Brain microvascular endothelial cell (primary cell): Measurements from ENCODE around the gene SIX3.

Experiments used
- DNase-seq: peaks from one replicate; pipeline ENCODE4 v3.0.0-alpha.2; 2020
- H3K27ac ChIP-seq: fragments of 250-450 bp; sonication (Bioruptor Pico); 2 replicates; pipeline ENCODE4 v1.5.1; 2020; ENCODE audit warnings: mild to moderate bottlenecking, moderate library complexity
- H3K27me3 ChIP-seq: fragments of 250-450 bp; sonication (Bioruptor Pico); replicated peaks from 2 replicates; pipeline ENCODE4 v1.5.1; 2020; ENCODE audit warnings: mild to moderate bottlenecking
- H3K36me3 ChIP-seq: fragments of 250-450 bp; sonication (Bioruptor Pico); replicated peaks from 2 replicates; pipeline ENCODE4 v1.5.1; 2020; ENCODE audit warnings: mild to moderate bottlenecking
- H3K4me3 ChIP-seq: 2 replicates; pipeline ENCODE4 v1.5.1; 2011; ENCODE audit warnings: low read depth, mild to moderate bottlenecking, control low read depth, low read length, moderate library complexity
- in situ Hi-C: cut with HindIII; loops from 2 replicates; pipeline ENCODE4 v1.10.0; 2017; ENCODE audit warnings: low sequenced_read_pairs, low pct_ligation_motif_present
- TF ChIP-seq, protein P1 (sequence below): IDR thresholded peaks from 2 replicates; pipeline ENCODE4 v1.5.1; 2011; ENCODE audit warnings: low read depth, mild to moderate bottlenecking, moderate library complexity, low read length, control low read depth, inconsistent platforms; ENCODE audit errors: missing control alignments

Gene SIX3

DNA sequence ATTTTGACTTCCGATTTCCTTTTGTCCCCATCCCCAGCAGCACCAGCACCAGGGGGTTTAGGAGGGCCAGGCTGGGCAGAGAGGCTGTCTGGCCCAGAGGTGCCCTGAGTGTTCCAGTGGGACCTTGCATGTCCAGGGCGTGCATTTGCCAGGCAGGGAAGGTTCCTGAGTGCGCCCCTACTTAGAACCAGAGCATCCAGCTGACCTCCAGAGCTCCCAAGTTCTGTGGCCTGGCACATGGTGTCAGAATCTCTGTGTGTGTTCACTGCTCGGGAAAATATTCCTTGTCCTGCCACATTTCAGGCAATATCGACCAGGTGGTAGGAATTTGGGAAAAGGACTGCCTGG is 5.5 kb downstream of the SIX3 start:
- in situ Hi-C loops, result no loop called here
- DNase-seq, result no peak
- Histone ChIP-seq H3K27me3 (peaks cover 79% of the 10 kb centered on the region), H3K27ac (no peak overlapping the region), H3K36me3 (no peaks in the 10 kb centered on the region), H3K4me3 (no peak overlapping the region)
- TF ChIP-seq, protein P1, sequence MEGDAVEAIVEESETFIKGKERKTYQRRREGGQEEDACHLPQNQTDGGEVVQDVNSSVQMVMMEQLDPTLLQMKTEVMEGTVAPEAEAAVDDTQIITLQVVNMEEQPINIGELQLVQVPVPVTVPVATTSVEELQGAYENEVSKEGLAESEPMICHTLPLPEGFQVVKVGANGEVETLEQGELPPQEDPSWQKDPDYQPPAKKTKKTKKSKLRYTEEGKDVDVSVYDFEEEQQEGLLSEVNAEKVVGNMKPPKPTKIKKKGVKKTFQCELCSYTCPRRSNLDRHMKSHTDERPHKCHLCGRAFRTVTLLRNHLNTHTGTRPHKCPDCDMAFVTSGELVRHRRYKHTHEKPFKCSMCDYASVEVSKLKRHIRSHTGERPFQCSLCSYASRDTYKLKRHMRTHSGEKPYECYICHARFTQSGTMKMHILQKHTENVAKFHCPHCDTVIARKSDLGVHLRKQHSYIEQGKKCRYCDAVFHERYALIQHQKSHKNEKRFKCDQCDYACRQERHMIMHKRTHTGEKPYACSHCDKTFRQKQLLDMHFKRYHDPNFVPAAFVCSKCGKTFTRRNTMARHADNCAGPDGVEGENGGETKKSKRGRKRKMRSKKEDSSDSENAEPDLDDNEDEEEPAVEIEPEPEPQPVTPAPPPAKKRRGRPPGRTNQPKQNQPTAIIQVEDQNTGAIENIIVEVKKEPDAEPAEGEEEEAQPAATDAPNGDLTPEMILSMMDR, result no peak

DNA sequence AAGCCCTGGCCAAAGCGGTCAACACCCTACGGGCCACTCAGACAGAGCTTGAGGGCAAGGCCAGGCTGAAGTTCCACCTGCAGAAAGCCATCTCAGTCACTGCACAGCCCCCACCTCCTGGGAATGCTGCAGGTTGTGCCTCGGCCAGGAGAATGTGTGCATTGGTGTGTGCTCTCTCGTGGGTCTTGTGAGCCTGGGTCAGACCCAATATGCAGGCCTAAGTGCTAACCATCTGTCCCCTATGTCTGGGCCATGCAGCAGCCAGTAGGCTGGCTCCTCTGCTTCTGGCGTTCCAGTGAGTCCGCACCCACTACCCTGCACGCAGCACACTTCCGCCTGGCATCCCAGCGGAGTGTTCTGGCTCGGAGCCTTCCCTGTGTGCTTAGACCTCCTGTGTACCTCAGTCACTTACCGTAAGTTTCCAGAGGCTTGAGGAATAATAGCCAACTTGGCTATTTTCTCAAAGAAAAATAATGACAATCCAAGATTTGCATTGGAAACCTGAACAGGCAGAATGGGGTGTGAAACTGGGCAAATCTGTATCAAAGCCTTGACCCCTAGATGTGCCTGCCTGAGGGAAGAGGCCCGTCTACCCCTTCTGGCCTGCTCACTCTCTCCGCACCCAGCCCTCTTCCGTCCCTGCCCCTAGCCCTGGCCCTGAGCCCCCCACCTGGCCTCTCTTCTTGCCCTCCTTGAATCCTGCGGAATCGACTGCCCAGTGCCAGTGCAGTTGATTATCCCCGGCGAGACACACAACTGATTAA is 7.2 kb downstream of the SIX3 start:
- Histone ChIP-seq H3K27ac (no peak overlapping the region), H3K36me3 (no peaks in the 10 kb centered on the region), H3K4me3 (no peak overlapping the region), H3K27me3 (peaks cover 76% of the 10 kb centered on the region)
- no peak for DNase-seq
- in situ Hi-C loops, result no loop called here
- TF ChIP-seq, protein P1, result no peak

GRCh38 chr2:44949329-44950151 is 8.0 kb downstream of the SIX3 start:
- Histone ChIP-seq H3K27me3 (peaks cover 76% of the 10 kb centered on the region), H3K27ac (no peak overlapping the region), H3K36me3 (no peaks in the 10 kb centered on the region), H3K4me3 (peak overlapping the region; percentile 20)
- in situ Hi-C loops, result no loop called here
- TF ChIP-seq, protein P1, result no peak
- DNase-seq, result peak; percentile 39

DNA sequence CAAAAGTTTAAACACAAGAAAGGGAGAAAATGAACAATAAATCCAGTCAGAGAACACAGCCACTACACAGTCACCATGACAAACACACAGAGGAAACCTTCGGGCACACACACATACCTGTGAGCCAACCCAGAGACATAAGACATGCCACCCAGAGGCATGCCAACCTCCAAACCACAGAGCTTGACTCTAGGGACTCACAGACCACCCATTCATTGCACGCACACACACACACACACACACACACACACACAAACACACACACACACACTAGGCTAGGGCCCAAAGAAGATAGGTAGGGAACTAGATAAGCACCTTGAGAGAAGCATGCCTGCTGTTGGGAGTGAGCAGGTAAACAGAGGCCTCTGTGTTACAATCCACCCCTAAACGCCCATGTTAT is 9.1 kb downstream of the SIX3 start:
- no peak overlapping the region for H3K27ac ChIP-seq
- in situ Hi-C loops, result no loop called here
- no peak overlapping the region for H3K4me3 ChIP-seq
- peaks cover 77% of the 10 kb centered on the region for H3K27me3 ChIP-seq
- DNase-seq, result no peak
- H3K36me3 ChIP-seq, result no peaks in the 10 kb centered on the region
- TF ChIP-seq, protein P1, result no peak

DNA sequence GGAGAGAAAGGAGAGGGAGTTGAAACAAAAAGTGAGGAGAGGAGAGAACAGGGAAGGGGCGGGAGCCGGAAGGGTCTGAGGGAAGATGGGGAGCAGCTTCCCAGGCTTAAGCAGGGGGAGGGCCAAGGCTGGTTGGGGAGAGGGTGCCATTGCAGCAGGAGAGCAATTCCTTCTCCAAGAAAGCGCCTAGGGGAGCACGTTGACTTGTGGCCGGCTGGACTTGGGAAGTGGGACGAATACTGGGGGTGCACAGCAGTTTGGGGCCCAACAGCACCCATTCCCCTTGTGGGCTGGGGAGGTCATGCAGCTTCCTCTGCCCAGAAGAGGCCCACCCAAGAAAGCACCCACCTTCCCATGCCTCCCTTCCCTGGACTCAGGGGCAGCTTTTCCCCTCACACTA is 9.6 kb downstream of the SIX3 start:
- no peak for DNase-seq
- H3K27me3 ChIP-seq, result peaks cover 74% of the 10 kb centered on the region
- H3K27ac ChIP-seq, result no peak overlapping the region
- TF ChIP-seq, protein P1, result no peak
- H3K36me3 ChIP-seq, result no peaks in the 10 kb centered on the region
- H3K4me3 ChIP-seq, result no peak overlapping the region
- in situ Hi-C loops, result no loop called here

DNA sequence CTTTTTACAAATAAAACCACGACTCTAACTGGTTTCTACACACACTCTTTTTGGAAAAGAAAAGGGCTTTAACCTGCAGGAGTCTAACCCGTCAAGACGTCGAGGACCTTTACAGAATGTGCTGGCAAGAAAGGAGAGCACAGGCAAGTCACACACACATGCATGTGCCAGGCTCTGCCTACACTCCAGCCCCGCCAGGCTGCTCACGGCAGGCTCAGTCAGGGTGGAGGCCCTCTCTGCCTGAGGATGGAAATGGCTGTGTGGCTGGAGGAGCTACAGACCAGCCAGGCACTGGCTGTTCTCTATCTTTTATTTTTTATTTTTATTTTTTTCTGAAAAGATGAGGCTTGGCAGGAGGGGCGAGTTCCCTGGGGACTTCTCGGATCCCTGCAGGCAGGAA is 10.2 kb downstream of the SIX3 start:
- no peak for DNase-seq
- H3K36me3 ChIP-seq, result no peaks in the 10 kb centered on the region
- in situ Hi-C loops, result no loop called here
- H3K4me3 ChIP-seq, result peak overlapping the region; percentile 17
- TF ChIP-seq, protein P1, result no peak
- H3K27ac ChIP-seq, result no peak overlapping the region
- H3K27me3 ChIP-seq, result peaks cover 69% of the 10 kb centered on the region
